ENCODE measurements around the gene P4HB. TPM values are rescaled to one million over a fixed set of nuclear protein-coding genes. Genes with fewer than 3 reads are reported as not detected.

The P4HB gene
- polyA plus RNA-seq, 1 donor from 2014 or later = 177 TPM

DNA sequence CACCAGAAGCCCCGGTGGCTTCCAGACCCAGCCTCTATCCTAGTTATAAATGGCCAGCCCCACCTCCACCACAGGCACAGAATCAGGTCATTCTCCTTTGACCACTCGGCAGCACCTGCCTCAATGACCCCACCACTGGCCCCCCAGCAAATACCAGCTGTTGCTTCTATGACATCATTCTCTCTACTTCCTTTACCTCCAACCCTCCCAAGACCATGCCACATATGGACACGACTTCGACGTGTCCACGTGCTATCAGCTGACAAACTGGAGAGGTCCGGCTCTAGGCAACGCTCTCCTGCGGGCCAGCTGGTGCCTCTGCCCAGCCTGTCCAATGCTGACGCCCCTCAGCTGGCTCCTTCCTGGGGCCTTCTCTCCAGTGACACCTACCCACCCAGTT is 25.1 kb upstream of the P4HB start:
- Mint-ChIP-seq H3K27me3 (no peaks in the 10 kb centered on the region), H3K4me3 (peak overlapping the region in 1 of 4 donors; percentile 79), H3K4me1 (peaks cover 0 to 9% (median 6%) of the 10 kb centered on the region in 3 donors), H3K27ac (peak overlapping the region in 2 of 3 donors; percentile 59 to 61), H3K36me3 (peaks cover 2% of the 10 kb centered on the region), H3K9me3 (no peaks in the 10 kb centered on the region)

DNA sequence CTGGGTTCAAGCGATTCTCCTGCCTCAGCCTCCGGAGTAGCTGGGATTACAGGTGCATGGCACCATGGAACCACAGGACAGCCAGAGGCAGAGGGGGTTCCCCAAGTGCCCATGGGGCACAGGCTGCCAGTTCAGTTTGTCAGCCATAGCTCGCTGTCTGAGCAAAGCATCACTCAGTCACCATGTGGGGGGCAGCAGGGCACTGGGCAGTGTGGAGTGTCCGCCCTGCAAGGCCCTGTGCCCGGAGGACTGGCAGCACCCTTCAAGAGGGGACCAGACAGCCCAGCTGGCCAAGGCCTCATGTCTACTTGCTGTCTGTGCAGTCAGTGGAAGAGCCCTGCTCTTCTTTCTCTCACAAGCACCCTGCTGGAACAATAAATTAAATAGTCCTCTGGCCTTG is 24.6 kb upstream of the P4HB start:
- peak overlapping the region in 1 of 4 donors; percentile 79 for H3K4me3 Mint-ChIP-seq
- no peaks in the 10 kb centered on the region for H3K27me3 Mint-ChIP-seq
- H3K9me3 Mint-ChIP-seq = no peaks in the 10 kb centered on the region
- peak overlapping the region in 1 of 3 donors; percentile 61 for H3K27ac Mint-ChIP-seq
- peaks cover 0 to 7% (median 6%) of the 10 kb centered on the region in 3 donors for H3K4me1 Mint-ChIP-seq
- H3K36me3 Mint-ChIP-seq = peaks cover 2% of the 10 kb centered on the region

DNA sequence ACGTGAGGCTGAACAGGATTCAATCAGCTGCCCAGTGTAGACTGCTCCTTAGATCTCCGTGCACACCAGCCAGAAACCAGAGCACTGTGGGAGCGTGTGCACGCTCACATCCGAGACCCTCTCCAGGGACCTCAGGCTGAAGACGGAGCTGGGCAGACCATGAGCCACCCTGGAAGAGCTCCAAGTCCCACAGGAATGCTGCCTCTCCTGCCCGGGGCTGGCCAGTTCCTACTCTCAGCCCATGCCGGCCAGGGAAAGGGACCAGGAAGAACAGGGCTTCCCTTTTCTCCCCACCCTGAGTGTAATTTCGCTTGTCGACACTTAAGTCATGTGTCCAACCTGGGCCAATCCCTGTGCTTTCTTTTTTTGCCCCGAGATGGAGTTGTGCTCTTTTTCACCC is 24.2 kb upstream of the P4HB start:
- Mint-ChIP-seq H3K27ac (no peak overlapping the region), H3K4me3 (no peak overlapping the region), H3K27me3 (no peaks in the 10 kb centered on the region), H3K4me1 (peaks cover 0 to 7% (median 6%) of the 10 kb centered on the region in 3 donors), H3K36me3 (peaks cover 5% of the 10 kb centered on the region), H3K9me3 (no peaks in the 10 kb centered on the region)

DNA sequence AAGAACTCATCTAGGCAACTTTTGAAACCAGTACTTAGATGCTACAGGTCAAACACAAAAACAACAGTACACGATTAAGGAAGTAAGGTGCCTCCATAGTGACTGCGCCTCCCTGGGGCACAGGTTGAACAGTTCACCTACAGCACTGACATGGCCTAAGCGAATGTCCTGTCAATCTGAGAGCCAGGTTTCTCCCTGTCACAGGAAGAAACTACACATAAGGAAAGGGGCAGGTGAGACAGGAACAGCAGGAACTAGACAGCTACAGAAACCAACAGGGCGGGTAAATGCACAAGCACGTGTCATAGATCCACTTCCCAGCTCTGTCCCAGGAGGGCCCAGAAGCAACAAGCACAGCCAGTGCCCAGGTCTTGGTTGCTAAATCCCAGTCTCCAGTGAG is 18.8 kb upstream of the P4HB start:
- no peak overlapping the region for H3K4me3 Mint-ChIP-seq
- no peaks in the 10 kb centered on the region for H3K9me3 Mint-ChIP-seq
- no peaks in the 10 kb centered on the region for H3K27me3 Mint-ChIP-seq
- H3K36me3 Mint-ChIP-seq = peaks cover 8% of the 10 kb centered on the region
- peaks cover 0 to 2% (median 0%) of the 10 kb centered on the region in 3 donors for H3K4me1 Mint-ChIP-seq
- peak overlapping the region in 1 of 3 donors; percentile 43 for H3K27ac Mint-ChIP-seq

DNA sequence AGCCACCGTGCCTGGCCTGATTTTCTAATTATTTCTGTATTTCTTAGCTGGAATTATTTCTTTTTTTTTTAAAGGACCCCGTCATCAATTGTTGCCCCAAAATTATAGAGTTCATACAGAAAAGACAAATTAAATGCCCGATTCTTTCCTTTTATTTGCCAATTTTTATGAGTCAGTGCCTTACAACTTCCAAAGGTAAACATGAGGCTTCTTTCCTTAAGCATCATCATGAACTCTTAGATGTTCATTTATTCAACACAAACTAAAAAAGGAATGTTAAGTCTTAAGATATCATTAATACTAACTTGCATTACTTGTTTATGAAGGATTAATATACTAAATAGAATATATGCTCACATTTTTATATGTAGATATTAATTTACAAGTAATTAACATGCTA is 18.0 kb upstream of the P4HB start:
- H3K4me1 Mint-ChIP-seq = peaks cover 0 to 7% (median 0%) of the 10 kb centered on the region in 3 donors

DNA sequence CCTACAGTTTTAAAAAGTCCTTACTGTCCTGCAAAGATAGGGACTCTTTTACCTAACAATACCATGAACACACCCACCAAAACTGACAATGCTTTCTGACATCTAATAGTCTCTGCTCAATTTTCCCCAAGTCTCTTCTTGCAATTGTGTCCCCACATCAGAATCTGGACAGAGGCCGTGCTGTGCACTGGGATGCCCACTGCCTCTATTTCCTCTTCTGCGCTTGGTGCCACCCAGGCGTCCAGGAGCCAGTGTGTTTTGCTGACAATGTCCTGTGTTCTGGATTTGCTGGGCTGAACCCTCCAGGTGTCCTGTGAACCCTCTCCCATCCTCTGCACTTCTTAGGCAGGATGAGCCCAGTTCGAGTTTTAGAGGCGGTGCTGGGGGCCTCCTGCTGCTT is 17.2 kb upstream of the P4HB start:
- H3K4me1 Mint-ChIP-seq = peaks cover 0 to 11% (median 4%) of the 10 kb centered on the region in 3 donors
- H3K9me3 Mint-ChIP-seq = no peaks in the 10 kb centered on the region
- peaks cover 8% of the 10 kb centered on the region for H3K36me3 Mint-ChIP-seq
- H3K27ac Mint-ChIP-seq = peak overlapping the region in 2 of 3 donors; percentile 35 to 92
- H3K4me3 Mint-ChIP-seq = peak overlapping the region in 1 of 4 donors; percentile 82
- no peaks in the 10 kb centered on the region for H3K27me3 Mint-ChIP-seq

More for the DNA sequence above, 18.0 kb upstream of the P4HB start:
- Mint-ChIP-seq H3K4me3 (peak overlapping the region in 1 of 4 donors; percentile 82), H3K27me3 (no peaks in the 10 kb centered on the region), H3K9me3 (no peaks in the 10 kb centered on the region), H3K36me3 (peaks cover 8% of the 10 kb centered on the region), H3K27ac (peak overlapping the region in 1 of 3 donors; percentile 45)

DNA sequence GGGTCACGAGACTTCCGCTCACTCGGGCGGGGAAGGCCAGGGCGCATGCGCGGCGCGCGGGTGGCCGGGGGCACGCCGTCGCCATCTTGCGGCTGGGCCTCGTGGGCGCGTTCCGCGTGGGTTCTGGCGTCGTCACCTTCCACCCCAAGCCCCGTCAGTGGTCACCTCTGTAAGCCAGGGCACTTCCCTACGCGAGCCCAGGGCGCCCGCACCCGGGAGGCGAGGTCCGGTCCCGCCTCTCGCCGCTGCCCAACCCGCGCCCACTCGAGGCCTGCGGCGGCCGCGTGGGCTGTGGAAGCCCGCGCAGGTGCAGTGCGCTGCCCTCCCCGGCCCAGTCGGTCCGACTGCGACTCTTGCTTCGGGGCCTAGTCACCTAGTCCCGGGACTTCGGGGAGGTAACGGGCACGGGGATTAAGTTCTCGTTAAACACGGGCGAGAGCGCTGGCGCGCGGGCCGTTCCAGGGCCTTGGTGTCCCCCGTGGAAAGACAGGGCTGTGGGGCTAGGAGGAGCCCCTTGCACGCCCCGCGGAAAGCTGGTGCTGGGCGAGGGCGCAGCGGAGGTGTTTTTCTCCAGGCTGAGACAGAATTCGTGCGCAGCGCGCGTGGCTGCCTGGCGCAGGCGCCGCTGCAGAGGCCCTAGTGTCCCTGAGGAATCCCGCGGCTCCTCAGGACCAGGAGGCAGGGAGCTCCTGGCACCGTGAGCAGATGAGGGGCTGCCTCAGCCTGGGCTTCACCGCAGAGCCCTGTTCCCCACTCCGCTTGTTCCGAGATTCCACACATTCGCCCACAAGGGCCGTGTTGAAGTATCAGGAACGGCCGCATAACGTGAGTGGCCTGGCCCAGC is 11.3 kb upstream of the P4HB start:
- Mint-ChIP-seq H3K36me3 (peaks cover 2% of the 10 kb centered on the region), H3K27me3 (no peaks in the 10 kb centered on the region), H3K9me3 (no peaks in the 10 kb centered on the region), H3K4me3 (peak overlapping the region; percentile 87 to 95 (median 92)), H3K4me1 (peaks cover 13 to 20% (median 13%) of the 10 kb centered on the region in 3 donors), H3K27ac (peak overlapping the region; percentile 94 to 99 (median 96))

DNA sequence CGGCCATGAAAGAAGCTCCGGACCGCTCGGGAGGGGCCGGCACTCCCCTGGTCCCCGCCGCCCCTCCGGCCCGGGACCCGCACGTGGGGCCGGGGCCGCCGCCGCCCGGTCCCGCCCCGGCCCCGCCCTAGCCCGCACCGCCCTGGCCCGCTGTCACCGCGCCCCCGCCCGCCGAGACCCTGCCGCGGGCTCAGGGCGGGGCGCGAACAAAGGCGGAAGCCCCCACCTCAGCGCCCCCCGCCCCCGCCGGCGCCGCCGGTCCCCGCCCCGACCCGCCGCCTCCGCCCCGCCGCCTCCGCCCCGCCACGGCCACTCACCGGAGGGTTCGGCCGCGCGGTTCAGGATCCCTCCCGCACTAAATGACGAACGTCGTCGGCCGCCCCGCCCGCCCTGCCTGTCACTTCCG is 10.6 kb upstream of the P4HB start, which contains the start of gene ARHGDIA:
TSS of gene ARHGDIA (minus strand) at position 357 of the 406 bp plus-strand sequence. CDS start 1,407 bp downstream, outside the sequence.
- Mint-ChIP-seq H3K36me3 (peaks cover 2% of the 10 kb centered on the region), H3K9me3 (no peaks in the 10 kb centered on the region), H3K27ac (peak within 1 kb of the TSS; percentile 94 to 99 (median 97)), H3K4me1 (peaks cover 13 to 20% (median 13%) of the 10 kb centered on the region in 3 donors), H3K4me3 (peak within 1 kb of the TSS; percentile 87 to 97 (median 96)), H3K27me3 (no peaks in the 10 kb centered on the region)

DNA sequence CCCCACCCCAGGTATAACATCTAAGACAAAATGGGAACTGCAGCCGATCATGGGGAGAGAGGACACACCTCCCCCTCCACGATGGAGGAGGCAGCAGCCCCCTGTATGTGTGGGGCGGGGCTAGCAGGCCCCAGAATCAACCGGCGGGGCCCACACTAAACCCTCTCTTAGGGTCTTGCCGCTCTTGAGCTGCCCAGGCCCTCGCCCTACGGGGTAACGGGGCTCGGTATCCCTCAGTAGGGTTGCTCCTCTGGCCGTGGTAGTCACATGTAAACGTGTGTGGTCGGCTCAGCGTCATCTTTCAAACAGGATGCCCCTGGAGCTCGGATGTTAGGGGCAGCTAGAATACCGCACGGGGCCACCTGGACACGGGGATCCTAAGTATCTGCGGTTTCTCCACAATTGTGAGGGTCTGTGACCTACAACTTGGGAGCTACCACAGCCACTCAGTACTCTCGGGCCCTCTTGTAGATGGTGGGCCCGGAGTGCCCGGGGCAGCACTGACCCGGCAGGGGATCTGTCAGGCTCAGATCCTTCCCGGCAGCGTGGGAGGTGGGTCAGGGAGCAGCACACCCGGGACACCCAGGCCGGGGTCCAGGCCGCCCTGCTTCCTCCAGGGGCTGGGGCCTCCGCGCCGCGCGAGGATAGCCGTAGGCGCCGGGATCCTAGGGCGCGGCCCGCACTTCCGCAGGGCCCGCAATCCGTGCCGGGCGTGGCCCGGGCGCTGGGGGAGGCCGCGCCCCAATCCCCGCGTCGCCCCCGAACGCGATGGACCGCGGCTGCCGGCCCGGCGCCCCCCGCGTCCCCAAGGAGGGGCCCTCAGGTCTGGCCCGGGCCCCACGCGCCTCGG is 10.0 kb upstream of the P4HB start:
- H3K27ac Mint-ChIP-seq = peak overlapping the region; percentile 93 to 99 (median 97)
- H3K9me3 Mint-ChIP-seq = no peaks in the 10 kb centered on the region
- H3K27me3 Mint-ChIP-seq = no peaks in the 10 kb centered on the region
- peaks cover 13 to 20% (median 14%) of the 10 kb centered on the region in 3 donors for H3K4me1 Mint-ChIP-seq
- peak overlapping the region; percentile 83 to 97 (median 94) for H3K4me3 Mint-ChIP-seq
- peaks cover 2% of the 10 kb centered on the region for H3K36me3 Mint-ChIP-seq

DNA sequence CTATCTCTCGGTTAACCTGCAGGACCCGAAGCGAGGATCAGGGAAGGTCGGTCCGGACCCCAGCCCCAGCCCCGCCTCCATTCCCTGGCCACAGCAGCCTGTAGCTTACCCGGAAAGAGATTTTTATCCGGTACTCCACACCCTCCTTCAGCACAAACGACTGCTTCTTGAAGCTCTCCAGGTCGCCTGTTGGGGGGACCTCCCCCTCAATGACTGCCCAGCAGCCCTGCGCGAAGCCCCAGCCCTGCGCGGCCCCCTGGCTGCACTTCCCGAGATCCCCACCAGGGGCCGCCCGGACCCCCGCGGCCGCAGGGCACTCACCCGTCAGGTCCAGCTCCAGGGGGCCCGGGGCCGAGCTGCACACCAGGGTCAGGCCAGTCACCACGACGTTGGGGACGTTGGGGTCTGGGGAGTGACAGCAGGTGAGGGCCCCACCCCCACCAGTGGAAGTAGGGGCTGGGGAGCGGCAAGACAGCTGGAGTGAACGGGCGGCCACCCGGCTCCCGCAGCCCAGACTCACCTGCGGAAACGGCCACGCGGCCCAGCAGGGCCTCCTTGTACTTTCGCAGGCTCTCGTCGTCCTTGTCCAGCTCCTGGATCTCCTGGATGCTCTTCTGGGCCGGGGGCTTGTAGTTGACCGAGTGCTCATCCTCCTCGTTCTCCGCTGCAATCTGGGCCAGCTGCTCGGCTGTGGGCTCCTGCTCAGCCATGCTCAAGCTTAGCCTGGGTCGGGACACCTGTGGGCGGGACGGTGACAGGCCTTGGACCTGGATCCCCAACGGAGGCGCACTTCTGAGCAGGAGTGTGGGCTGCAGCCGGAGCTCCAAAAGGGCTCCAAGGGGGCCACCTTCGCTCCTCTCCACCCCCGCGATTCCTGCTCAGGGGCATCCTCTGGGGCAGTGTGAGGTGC is 9.1 kb upstream of the P4HB start:
- Mint-ChIP-seq H3K36me3 (peaks cover 2% of the 10 kb centered on the region), H3K9me3 (no peaks in the 10 kb centered on the region), H3K4me3 (peak overlapping the region; percentile 83 to 97 (median 94)), H3K27me3 (no peaks in the 10 kb centered on the region), H3K4me1 (peaks cover 13 to 22% (median 14%) of the 10 kb centered on the region in 3 donors), H3K27ac (peak overlapping the region; percentile 93 to 99 (median 97))

DNA sequence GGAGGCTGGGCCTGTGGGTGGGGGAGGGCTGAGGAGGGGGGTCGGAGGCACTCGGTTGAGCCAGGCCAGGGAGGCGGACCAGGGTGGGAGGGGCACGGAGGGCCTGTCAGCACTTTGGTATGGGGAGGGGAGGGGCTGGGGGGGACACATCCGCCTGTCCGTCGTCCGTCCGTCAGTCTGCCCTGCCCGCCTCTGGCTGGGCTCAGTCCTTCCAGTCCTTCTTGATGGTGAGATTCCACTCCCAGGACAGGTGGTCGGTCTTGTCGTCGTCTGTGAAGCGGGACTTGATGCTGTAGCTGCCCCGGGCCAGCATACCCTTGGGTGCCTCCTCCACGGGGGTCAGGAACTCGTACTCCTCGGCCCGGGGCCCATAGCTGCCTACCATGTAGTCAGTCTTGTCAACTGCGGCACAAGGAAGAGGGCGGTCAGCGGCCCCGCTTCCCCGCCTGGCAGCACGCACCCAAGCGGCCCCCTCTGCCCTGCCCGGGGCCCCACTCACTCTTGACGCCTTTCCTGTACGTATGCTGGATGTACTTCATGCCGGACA is 8.4 kb upstream of the P4HB start:
- H3K36me3 Mint-ChIP-seq = peaks cover 4% of the 10 kb centered on the region

DNA sequence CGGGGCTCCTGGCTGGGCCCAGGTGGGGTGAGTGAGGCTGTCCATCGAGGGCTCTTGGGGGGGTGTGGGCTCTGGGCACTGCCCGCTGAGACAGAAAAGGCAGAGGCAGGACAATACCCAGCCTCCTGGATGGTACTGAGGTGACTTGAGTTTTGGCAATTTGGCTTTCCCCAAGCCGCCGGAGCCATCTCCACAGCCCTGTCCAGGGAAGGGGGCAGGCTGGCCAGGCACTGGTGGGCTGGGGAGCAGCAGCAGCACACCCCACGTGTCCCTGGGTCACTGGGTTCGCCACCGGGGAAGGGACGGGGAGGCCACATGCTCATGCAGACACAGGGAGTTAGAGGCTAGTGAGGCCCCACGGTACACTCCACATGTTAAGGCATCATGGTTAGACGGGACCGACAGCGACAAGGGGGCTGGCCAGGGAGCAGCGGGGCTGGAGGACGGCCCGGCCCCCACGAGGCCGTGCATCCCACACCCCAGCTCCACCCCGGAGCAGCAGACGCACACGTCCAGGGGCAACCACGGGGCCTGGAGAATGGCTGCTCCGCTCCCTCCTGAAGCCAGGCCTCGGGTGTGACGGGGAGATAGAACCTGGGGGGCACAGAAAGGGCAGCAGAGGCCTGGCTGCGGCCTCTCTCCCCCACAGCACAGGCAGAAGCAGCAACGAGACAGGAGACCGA is 7.8 kb upstream of the P4HB start:
- Mint-ChIP-seq H3K27ac (peak overlapping the region; percentile 53 to 99 (median 97)), H3K4me1 (peaks cover 16 to 20% (median 19%) of the 10 kb centered on the region in 3 donors), H3K27me3 (no peaks in the 10 kb centered on the region), H3K36me3 (peaks cover 4% of the 10 kb centered on the region), H3K9me3 (no peaks in the 10 kb centered on the region), H3K4me3 (peak overlapping the region in 1 of 4 donors; percentile 73)

More for the DNA sequence above, 8.4 kb upstream of the P4HB start:
- Mint-ChIP-seq H3K27ac (peak overlapping the region; percentile 93 to 99 (median 97)), H3K9me3 (no peaks in the 10 kb centered on the region), H3K27me3 (no peaks in the 10 kb centered on the region), H3K4me1 (peaks cover 14 to 19% (median 14%) of the 10 kb centered on the region in 3 donors), H3K4me3 (peak overlapping the region in 3 of 4 donors; percentile 92 to 97 (median 96))

Data from IgD-negative memory B cell (primary cell).